C4-2B (cell line): Measurements from ENCODE around the gene ATXN1.

Experiments used
- H3K27ac ChIP-seq: fragments of 450-650 bp; 2 replicates; pipeline ENCODE4 v1.5.1; 2017
- CTCF ChIP-seq: fragments of 450-650 bp; conservative IDR thresholded peaks from 2 replicates; pipeline ENCODE4 v1.5.1; 2017; ENCODE audit warnings: mild to moderate bottlenecking
- ZFX ChIP-seq: fragments of 450-650 bp; IDR thresholded peaks from 2 replicates; pipeline ENCODE4 v1.6.1; 2017

ATXN1 gene

GRCh38 chr6:16355699-16356446 lies 405.4 kb downstream of the ATXN1 start:
- TF ChIP-seq CTCF, result no peak

GRCh38 chr6:16355238-16355637 lies 406.0 kb downstream of the ATXN1 start:
- no peak overlapping the region for H3K27ac ChIP-seq
- TF ChIP-seq CTCF, result no peak
- TF ChIP-seq ZFX, result no peak

More at GRCh38 chr6:16355699-16356446, 405.4 kb downstream of the ATXN1 start:
- H3K27ac ChIP-seq, result no peak overlapping the region

- H3K27ac ChIP-seq, result no peak overlapping the region
- no peak for TF ChIP-seq ZFX
- TF ChIP-seq CTCF, result no peak
Observed at GRCh38 chr6:16354692-16355091, 406.6 kb downstream of the ATXN1 start.

- TF ChIP-seq CTCF (no peak), ZFX (no peak)
- no peak overlapping the region for H3K27ac ChIP-seq
Observed at GRCh38 chr6:16352821-16353438, 408.3 kb downstream of the ATXN1 start.

DNA sequence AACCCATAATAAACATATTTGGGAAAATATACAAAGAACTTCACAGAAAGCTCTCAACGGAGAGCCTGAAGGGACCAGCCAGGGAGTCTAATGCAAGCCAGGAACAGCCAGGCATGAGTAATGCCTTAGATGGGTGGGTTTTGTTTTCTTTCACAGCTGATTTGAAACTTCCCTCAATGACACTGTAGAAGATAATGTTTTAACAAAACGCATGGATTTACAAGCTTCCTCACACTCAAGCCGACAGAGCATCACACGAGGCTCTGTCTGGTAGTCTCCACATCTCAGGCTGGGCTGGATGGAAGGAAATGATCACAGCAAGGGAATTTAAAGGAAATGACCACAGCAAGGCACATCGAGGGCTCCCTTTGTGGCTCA lies 409.0 kb downstream of the ATXN1 start:
- no peak for TF ChIP-seq CTCF
- no peak for TF ChIP-seq ZFX
- no peak overlapping the region for H3K27ac ChIP-seq

DNA sequence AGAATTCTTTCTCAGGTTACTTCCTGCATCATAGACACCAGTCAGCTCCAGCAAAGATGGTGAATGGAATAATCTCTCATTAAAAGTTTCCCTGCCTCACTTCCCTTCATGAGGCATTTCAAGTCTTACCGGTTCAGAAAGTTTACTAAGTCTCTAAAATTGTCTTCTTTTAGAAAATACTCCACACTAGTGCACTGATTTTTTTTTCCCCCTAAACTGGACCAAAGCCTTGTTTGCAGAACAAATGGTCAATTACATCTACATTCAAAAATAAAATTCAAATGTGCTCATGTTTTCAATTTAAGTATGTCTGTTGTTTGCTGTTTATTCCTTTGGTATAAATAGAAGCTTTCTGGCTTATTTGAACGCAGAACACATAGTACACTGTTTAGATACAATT lies 411.7 kb downstream of the ATXN1 start:
- no peak for TF ChIP-seq ZFX
- no peak overlapping the region for H3K27ac ChIP-seq

DNA sequence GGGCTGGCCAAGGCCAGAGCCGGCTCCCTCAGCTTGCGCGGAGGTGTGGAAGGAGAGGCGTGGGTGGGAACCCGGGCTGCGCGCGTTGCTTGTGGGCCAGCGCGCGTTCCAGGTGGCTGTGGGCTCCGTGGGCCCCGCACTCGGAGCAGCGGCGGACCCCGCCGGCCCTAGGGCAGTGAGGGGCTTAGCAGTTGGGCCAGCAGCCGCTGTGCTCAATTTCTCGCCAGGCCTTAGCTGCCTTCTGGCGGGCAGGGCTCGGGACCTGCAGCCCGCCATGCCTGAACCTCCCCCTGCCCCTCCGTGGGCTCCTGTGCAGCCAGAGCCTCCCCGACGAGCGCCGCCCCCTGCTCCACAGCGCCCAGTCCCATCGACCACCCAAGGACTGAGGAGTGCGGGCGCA lies 414.4 kb downstream of the ATXN1 start:
- no peak overlapping the region for H3K27ac ChIP-seq
- no peak for TF ChIP-seq CTCF
- no peak for TF ChIP-seq ZFX
